Thymus (tissue), 11 donors: Measurements from ENCODE around the gene PSEN1. TPM values are rescaled to one million over a fixed set of nuclear protein-coding genes. Genes with fewer than 3 reads are reported as not detected.
"Not testable (repeated sequence)": the region's sequence is repeated elsewhere in the genome, so short reads cannot be mapped to it uniquely, and the experiment has no call there.

Experiments used
- DNase-seq, 9 donors: peaks; one replicate each; pipeline ENCODE4 v3.0.0-alpha.2; 2013; ENCODE audit warnings: low spot score in 9 of 9, low read depth in 6 of 9, missing footprints in 1 of 9
- H3K27ac ChIP-seq, 2 donors: one replicate each; pipeline ENCODE4 v1.5.1; 2013; ENCODE audit warnings: control low read depth in 1 of 2, low read depth in 1 of 2, low read length in 1 of 2, mild to moderate bottlenecking in 1 of 2, moderate library complexity in 1 of 2
- H3K27me3 ChIP-seq, 2 donors: one replicate each; pipeline ENCODE4 v1.5.1; 2013; ENCODE audit warnings: low read length in 1 of 2; ENCODE audit not compliant: control insufficient read depth in 2 of 2, insufficient read depth in 1 of 2
- H3K36me3 ChIP-seq, 2 donors: one replicate each; pipeline ENCODE4 v1.5.1; 2013; ENCODE audit warnings: low read length in 1 of 2, mild to moderate bottlenecking in 1 of 2, moderate library complexity in 1 of 2; ENCODE audit not compliant: control insufficient read depth in 2 of 2, insufficient read depth in 2 of 2
- H3K4me1 ChIP-seq, 2 donors: one replicate each; pipeline ENCODE4 v1.5.1; 2013; ENCODE audit warnings: low read length in 2 of 2; ENCODE audit not compliant: control insufficient read depth in 2 of 2, insufficient read depth in 2 of 2
- H3K4me3 ChIP-seq, 2 donors: one replicate each; pipeline ENCODE4 v1.5.1; 2013; ENCODE audit warnings: low read length in 2 of 2, control low read depth in 1 of 2, mild to moderate bottlenecking in 1 of 2
- H3K9me3 ChIP-seq, 2 donors: one replicate each; pipeline ENCODE4 v1.5.1; 2013; ENCODE audit warnings: low read length in 1 of 2, mild to moderate bottlenecking in 1 of 2; ENCODE audit not compliant: control insufficient read depth in 2 of 2, insufficient read depth in 1 of 2
- WGBS: extraction: QIAGEN DNeasy Blood & Tissue Kit; methylation state at CpG from one replicate; pipeline ENCODE4 v1.1.7; 2013; 5-methylcytosine and 5-hydroxymethylcytosine counted together
- polyA plus RNA-seq: library from polyadenylated mRNA; stranded (reverse); fragments of 200-250 nt; gene quantifications from one replicate; pipeline ENCODE4 v1.2.3, GENCODE V29; 2013
- total RNA-seq: library from RNA; stranded (reverse); fragments of 120-200 nt; gene quantifications from one replicate; pipeline ENCODE4 v1.2.4, GENCODE V29; 2013
- donor health status: healthy.

Gene PSEN1
- total and polyA plus RNA-seq, 2 donors = 32.0 to 36.4 TPM

GRCh38 chr14:73145371-73145770 lies 9.1 kb downstream of the PSEN1 start:
- H3K4me1 ChIP-seq = peaks cover 0 to 3% of the 10 kb centered on the region in 2 donors
- no peaks in the 10 kb centered on the region for H3K9me3 ChIP-seq
- no peak overlapping the region for H3K27ac ChIP-seq
- no peak for DNase-seq
- peaks cover 12 to 24% of the 10 kb centered on the region in 2 donors for H3K36me3 ChIP-seq
- H3K27me3 ChIP-seq = no peaks in the 10 kb centered on the region
- WGBS = over 99% methylated on average over 3 of the region's 3 CpGs
- H3K4me3 ChIP-seq = no peak overlapping the region

- H3K36me3 ChIP-seq = peaks cover 12 to 24% of the 10 kb centered on the region in 2 donors
- no peaks in the 10 kb centered on the region for H3K9me3 ChIP-seq
- no peak overlapping the region for H3K4me3 ChIP-seq
- 96% methylated on average over 3 of the region's 3 CpGs for WGBS
- peaks cover 0 to 3% of the 10 kb centered on the region in 2 donors for H3K4me1 ChIP-seq
- DNase-seq = no peak
- H3K27ac ChIP-seq = no peak overlapping the region
- H3K27me3 ChIP-seq = no peaks in the 10 kb centered on the region
Observed at GRCh38 chr14:73146111-73146510, 9.8 kb downstream of the PSEN1 start.

GRCh38 chr14:73149753-73150152 lies 13.4 kb downstream of the PSEN1 start:
- Histone ChIP-seq H3K4me1 (no peaks in the 10 kb centered on the region), H3K27ac (no peak overlapping the region), H3K9me3 (no peaks in the 10 kb centered on the region), H3K27me3 (no peaks in the 10 kb centered on the region), H3K4me3 (no peak overlapping the region), H3K36me3 (peaks cover 15 to 35% of the 10 kb centered on the region in 2 donors)
- DNase-seq = no peak
- WGBS = 98% methylated on average over 2 of the region's 2 CpGs

GRCh38 chr14:73153272-73153671 lies 17.0 kb downstream of the PSEN1 start:
- H3K9me3 ChIP-seq = no peaks in the 10 kb centered on the region
- no peak for DNase-seq
- no peaks in the 10 kb centered on the region for H3K4me1 ChIP-seq
- no peaks in the 10 kb centered on the region for H3K27me3 ChIP-seq
- no peak overlapping the region for H3K4me3 ChIP-seq
- peaks cover 13 to 42% of the 10 kb centered on the region in 2 donors for H3K36me3 ChIP-seq
- H3K27ac ChIP-seq = no peak overlapping the region

- 93% methylated on average over 11 of the region's 11 CpGs for WGBS
- H3K27ac ChIP-seq = no peak overlapping the region
- DNase-seq = no peak
- no peaks in the 10 kb centered on the region for H3K27me3 ChIP-seq
- H3K9me3 ChIP-seq = no peaks in the 10 kb centered on the region
- H3K4me1 ChIP-seq = no peaks in the 10 kb centered on the region
- peaks cover 6 to 47% of the 10 kb centered on the region in 2 donors for H3K36me3 ChIP-seq
- H3K4me3 ChIP-seq = no peak overlapping the region
Observed at GRCh38 chr14:73162251-73162650, 25.9 kb downstream of the PSEN1 start.

GRCh38 chr14:73166399-73166798 lies 30.1 kb downstream of the PSEN1 start:
- WGBS = 98% methylated on average over 1 of the region's 1 CpG
- no peaks in the 10 kb centered on the region for H3K27me3 ChIP-seq
- no peak overlapping the region for H3K4me3 ChIP-seq
- no peak for DNase-seq
- no peak overlapping the region for H3K27ac ChIP-seq
- peaks cover 21 to 44% of the 10 kb centered on the region in 2 donors for H3K36me3 ChIP-seq
- H3K9me3 ChIP-seq = no peaks in the 10 kb centered on the region
- no peaks in the 10 kb centered on the region for H3K4me1 ChIP-seq

GRCh38 chr14:73167727-73168126 lies 31.4 kb downstream of the PSEN1 start:
- Histone ChIP-seq H3K36me3 (peaks cover 24 to 45% of the 10 kb centered on the region in 2 donors), H3K27ac (no peak overlapping the region), H3K9me3 (no peaks in the 10 kb centered on the region), H3K4me1 (no peaks in the 10 kb centered on the region), H3K4me3 (no peak overlapping the region), H3K27me3 (no peaks in the 10 kb centered on the region)
- WGBS = 97% methylated on average over 4 of the region's 4 CpGs
- no peak for DNase-seq

GRCh38 chr14:73168274-73168673 lies 32.0 kb downstream of the PSEN1 start:
- Histone ChIP-seq H3K9me3 (no peaks in the 10 kb centered on the region), H3K27me3 (no peaks in the 10 kb centered on the region), H3K4me1 (no peaks in the 10 kb centered on the region), H3K4me3 (no peak overlapping the region), H3K36me3 (peaks cover 24 to 47% of the 10 kb centered on the region in 2 donors), H3K27ac (no peak overlapping the region)
- DNase-seq = no peak
- 97% methylated on average over 9 of the region's 9 CpGs for WGBS

GRCh38 chr14:73168691-73169090 lies 32.4 kb downstream of the PSEN1 start:
- Histone ChIP-seq H3K27me3 (no peaks in the 10 kb centered on the region), H3K36me3 (peaks cover 24 to 48% of the 10 kb centered on the region in 2 donors), H3K9me3 (no peaks in the 10 kb centered on the region), H3K27ac (no peak overlapping the region), H3K4me1 (no peaks in the 10 kb centered on the region), H3K4me3 (no peak overlapping the region)
- 98% methylated on average over 14 of the region's 14 CpGs for WGBS
- DNase-seq = no peak

GRCh38 chr14:73169855-73170254 lies 33.5 kb downstream of the PSEN1 start:
- H3K36me3 ChIP-seq = peaks cover 28 to 49% of the 10 kb centered on the region in 2 donors
- 97% methylated on average over 6 of the region's 6 CpGs for WGBS

More at GRCh38 chr14:73169855-73170254, 33.5 kb downstream of the PSEN1 start:
- H3K4me1 ChIP-seq, H3K9me3 ChIP-seq, DNase-seq, H3K27me3 ChIP-seq, H3K4me3 ChIP-seq, H3K27ac ChIP-seq: not testable (repeated sequence)
